M059J (cell line): Measurements from ENCODE around the gene VWA7. TPM values are rescaled to one million over a fixed set of nuclear protein-coding genes. Genes with fewer than 3 reads are reported as not detected.

Experiments used
- total RNA-seq: library from RNA; depleted of rRNA; stranded (reverse); fragments of >200 nt; shearing (Covaris generic); gene quantifications from 2 replicates; pipeline ENCODE4 v1.2.3, GENCODE V29; 2014; rRNA removed

VWA7 gene
- total RNA-seq, 1 experiment from 2014 or later: 1.8 TPM

Other genes with a start within 250 kb of the VWA7 start
- not detected in 2 replicates for gene MCCD1, start 248.4 kb downstream of the VWA7 start, total RNA-seq
- 351 and 506 TPM in 2 replicates for gene DDX39B, start 235.3 kb downstream of the VWA7 start, total RNA-seq
- 0.20 TPM in 1 of 2 replicates, not detected in the other for gene ATP6V1G2, start 230.7 kb downstream of the VWA7 start, total RNA-seq
- 12.8 and 25.7 TPM in 2 replicates for gene NFKBIL1, start 229.7 kb downstream of the VWA7 start, total RNA-seq
- not detected in 2 replicates for gene LTA, start 205.0 kb downstream of the VWA7 start, total RNA-seq
- gene TNF, start 201.8 kb downstream of the VWA7 start, total RNA-seq: 0.47 and 0.62 TPM in 2 replicates
- 2.1 and 4.6 TPM in 2 replicates for gene LTB, start 194.9 kb downstream of the VWA7 start, total RNA-seq
- gene LST1, start 191.1 kb downstream of the VWA7 start, total RNA-seq: not detected in 2 replicates
- gene NCR3, start 184.3 kb downstream of the VWA7 start, total RNA-seq: not detected in 2 replicates
- not detected in 2 replicates for gene AIF1, start 162.1 kb downstream of the VWA7 start, total RNA-seq
- gene PRRC2A, start 156.6 kb downstream of the VWA7 start, total RNA-seq: 71.4 and 121 TPM in 2 replicates
- gene BAG6, start 124.7 kb downstream of the VWA7 start, total RNA-seq: 194 and 317 TPM in 2 replicates
- gene APOM, start 121.4 kb downstream of the VWA7 start, total RNA-seq: 3.7 and 6.9 TPM in 2 replicates
- gene C6orf47, start 116.5 kb downstream of the VWA7 start, total RNA-seq: 29.9 and 37.5 TPM in 2 replicates
- gene GPANK1, start 112.3 kb downstream of the VWA7 start, total RNA-seq: 17.7 and 31.6 TPM in 2 replicates
- gene CSNK2B, start 111.2 kb downstream of the VWA7 start, total RNA-seq: 645 and 1,183 TPM in 2 replicates
- gene LY6G5B, start 107.4 kb downstream of the VWA7 start, total RNA-seq: 0.10 and 1.1 TPM in 2 replicates
- gene LY6G5C, start 96.3 kb downstream of the VWA7 start, total RNA-seq: 2.0 and 2.5 TPM in 2 replicates
- gene ABHD16A, start 74.0 kb downstream of the VWA7 start, total RNA-seq: 37.0 and 51.9 TPM in 2 replicates
- not detected in 2 replicates for gene LY6G6F, start 70.5 kb downstream of the VWA7 start, total RNA-seq
- not detected in 2 replicates for gene LY6G6D, start 62.0 kb downstream of the VWA7 start, total RNA-seq
- gene LY6G6C, start 55.6 kb downstream of the VWA7 start, total RNA-seq: not detected in 2 replicates
- gene MPIG6B, start 54.0 kb downstream of the VWA7 start, total RNA-seq: not detected in 2 replicates
- gene DDAH2, start 48.0 kb downstream of the VWA7 start, total RNA-seq: 75.1 and 90.7 TPM in 2 replicates
- 1,686 and 1,715 TPM in 2 replicates for gene CLIC1, start 40.8 kb downstream of the VWA7 start, total RNA-seq
- gene MSH5, start 37.3 kb downstream of the VWA7 start, total RNA-seq: 12.8 and 19.4 TPM in 2 replicates
- 1.7 TPM in 1 of 2 replicates, not detected in the other for gene SAPCD1, start 14.7 kb downstream of the VWA7 start, total RNA-seq
- gene VARS1, start 18.4 kb upstream of the VWA7 start, total RNA-seq: 33.1 and 51.2 TPM in 2 replicates
- gene LSM2, start 29.6 kb upstream of the VWA7 start, total RNA-seq: 162 and 306 TPM in 2 replicates
- gene HSPA1L, start 38.0 kb upstream of the VWA7 start, total RNA-seq: 0.30 and 2.5 TPM in 2 replicates
- gene HSPA1A, start 38.2 kb upstream of the VWA7 start, total RNA-seq: 163 and 238 TPM in 2 replicates
- gene HSPA1B, start 50.4 kb upstream of the VWA7 start, total RNA-seq: 185 and 359 TPM in 2 replicates
- gene NEU1, start 85.5 kb upstream of the VWA7 start, total RNA-seq: 210 and 218 TPM in 2 replicates
- gene SLC44A4, start 101.7 kb upstream of the VWA7 start, total RNA-seq: 0.20 TPM in 1 of 2 replicates, not detected in the other
- 51.0 and 73.4 TPM in 2 replicates for gene EHMT2, start 120.4 kb upstream of the VWA7 start, total RNA-seq
- gene ZBTB12, start 124.8 kb upstream of the VWA7 start, total RNA-seq: 0.76 and 2.3 TPM in 2 replicates
- 2.9 and 3.3 TPM in 2 replicates for gene C2, start 150.4 kb upstream of the VWA7 start, total RNA-seq
- gene CFB, start 168.8 kb upstream of the VWA7 start, total RNA-seq: 7.8 and 8.4 TPM in 2 replicates
- gene NELFE, start 181.6 kb upstream of the VWA7 start, total RNA-seq: 201 and 228 TPM in 2 replicates
- gene SKIC2, start 181.8 kb upstream of the VWA7 start, total RNA-seq: 60.4 and 72.3 TPM in 2 replicates
- gene DXO, start 194.8 kb upstream of the VWA7 start, total RNA-seq: 26.8 and 33.3 TPM in 2 replicates
- gene C4A, start 204.7 kb upstream of the VWA7 start, total RNA-seq: 4.1 and 5.6 TPM in 2 replicates
- 3.0 and 3.1 TPM in 2 replicates for gene C4B, start 237.5 kb upstream of the VWA7 start, total RNA-seq